ENCODE measurements around the gene KRT39.
"Not testable (repeated sequence)": the region's sequence is repeated elsewhere in the genome, so short reads cannot be mapped to it uniquely, and the experiment has no call there.

Gene KRT39

DNA sequence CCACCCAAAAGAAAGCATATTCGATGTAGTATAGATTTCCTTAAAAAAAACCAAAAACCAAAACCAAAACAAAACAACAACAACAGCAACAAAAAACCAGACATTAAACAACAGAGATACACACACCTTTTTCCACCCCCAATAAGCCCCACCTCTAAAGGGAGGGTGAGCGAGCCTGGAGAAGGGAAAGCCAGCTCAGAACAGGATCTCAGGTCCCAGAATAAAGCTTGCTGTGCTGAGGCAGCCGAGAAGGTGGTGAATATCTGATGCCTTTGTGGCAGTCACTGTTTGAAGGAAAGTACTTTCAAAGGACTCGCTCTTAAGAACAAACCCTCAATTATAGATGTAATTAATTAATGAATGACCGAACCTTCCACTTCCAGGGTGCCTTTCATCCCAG lies 29.8 kb downstream of the KRT39 start:
- peak; percentile 25 for DNase-seq

- DNase-seq, result no peak
These were observed 30.2 kb downstream of the KRT39 start for GRCh38 chr17:40936437-40936971.

DNA sequence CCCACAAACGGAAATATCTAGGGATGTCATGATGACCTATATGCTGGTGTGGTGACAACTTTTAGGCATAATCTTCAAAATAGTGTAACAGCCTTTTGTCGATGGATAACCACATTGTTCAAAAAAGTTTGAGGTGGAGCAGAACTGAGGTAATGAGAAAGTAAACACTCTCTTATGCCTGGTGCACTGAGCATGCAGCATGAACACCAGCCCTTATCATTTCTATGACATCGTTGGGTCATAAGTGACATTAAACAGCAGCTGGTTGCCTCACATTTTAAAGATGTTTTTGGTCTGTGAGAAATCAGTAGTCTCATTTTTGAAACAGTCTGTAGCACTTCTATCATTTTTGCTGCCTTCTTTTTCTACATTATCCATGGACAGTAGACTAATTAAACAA lies 31.1 kb downstream of the KRT39 start:
- no peak for DNase-seq

DNA sequence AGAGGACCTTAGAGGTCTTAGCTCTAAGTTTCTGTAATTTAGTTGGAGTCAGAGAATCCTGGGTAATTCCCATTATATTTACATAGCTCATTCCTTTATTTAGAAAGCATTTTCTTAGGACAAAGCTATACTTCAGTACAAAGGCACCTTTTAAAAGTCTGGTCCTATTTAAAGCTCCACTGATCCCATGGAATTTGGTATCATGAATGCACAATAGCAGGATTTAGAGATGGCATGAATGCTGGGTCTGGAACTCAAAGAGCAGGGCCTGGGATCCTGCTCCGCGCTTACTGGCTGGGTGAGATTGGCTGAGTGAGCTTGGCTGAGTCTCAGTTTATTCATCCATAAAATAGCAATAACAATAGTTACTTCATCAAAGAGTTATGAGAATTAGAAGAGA lies 34.1 kb downstream of the KRT39 start:
- DNase-seq, result peak; percentile 83

GRCh38 chr17:40931311-40931710 lies 35.4 kb downstream of the KRT39 start:
- no peak for DNase-seq

GRCh38 chr17:40926341-40926740 lies 40.4 kb downstream of the KRT39 start:
- no peak for DNase-seq

DNA sequence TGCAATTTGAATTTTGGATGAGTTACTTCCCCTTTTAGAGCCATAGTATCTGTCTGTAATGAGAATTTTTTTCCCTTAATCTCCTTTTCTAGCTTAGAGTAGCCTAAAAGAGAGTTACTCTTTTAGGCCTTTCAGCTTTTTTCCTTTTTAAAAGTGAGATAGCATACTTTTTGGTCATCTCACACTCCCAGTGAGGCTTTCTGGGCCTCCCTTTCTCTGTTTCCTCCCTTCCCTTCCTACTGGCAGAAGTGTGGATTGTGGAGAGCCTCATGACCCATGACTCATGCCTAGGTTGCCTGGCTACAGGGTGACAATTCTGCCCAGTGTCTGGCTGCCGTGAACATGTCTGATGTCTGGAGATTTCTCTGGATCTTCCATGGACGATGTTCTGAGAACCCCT lies 44.5 kb downstream of the KRT39 start:
- DNase-seq, result no peak

DNA sequence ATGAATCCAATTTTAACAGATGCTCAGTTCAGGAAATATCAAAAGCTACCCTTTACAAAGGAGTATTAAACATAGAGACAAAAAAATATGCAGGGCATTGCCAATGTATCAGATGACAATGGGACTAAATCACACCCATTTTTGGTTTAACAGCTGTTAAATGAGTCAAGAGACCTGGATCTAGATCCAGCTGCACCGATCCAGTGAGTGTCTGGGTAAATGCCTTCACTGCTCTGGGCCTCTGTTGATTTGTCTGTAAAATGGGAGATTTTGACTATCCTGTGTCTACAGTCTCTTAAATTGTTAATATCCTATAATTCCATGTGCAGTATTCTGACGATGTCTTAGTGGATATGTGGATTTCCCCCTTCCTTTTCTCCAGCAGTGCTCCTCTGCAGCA lies 45.7 kb downstream of the KRT39 start:
- DNase-seq, result no peak

GRCh38 chr17:40917116-40917515 lies 49.6 kb downstream of the KRT39 start:
- DNase-seq, result not testable (repeated sequence)

DNA sequence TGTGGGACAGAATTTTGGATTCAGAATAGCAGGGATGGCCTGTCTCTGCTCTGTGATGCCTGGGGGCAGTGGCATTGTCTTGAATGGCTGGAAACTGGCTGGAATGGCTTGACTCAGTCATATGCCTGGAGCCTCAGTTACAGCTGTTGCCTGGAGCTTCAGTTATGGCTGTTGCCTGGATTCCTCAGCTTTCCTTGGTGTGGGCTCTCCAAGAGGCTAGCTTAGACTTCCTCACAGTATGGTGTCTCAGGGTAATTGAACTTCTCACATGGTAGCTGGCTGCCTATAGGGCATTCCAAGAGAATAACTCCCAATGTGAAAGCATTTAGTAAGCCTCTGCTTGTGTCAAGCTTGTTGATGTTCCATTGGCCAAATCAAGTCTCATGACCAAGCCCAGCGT lies 50.4 kb downstream of the KRT39 start:
- no peak for DNase-seq

GRCh38 chr17:40915721-40916256 lies 51.0 kb downstream of the KRT39 start:
- DNase-seq, result no peak

DNA sequence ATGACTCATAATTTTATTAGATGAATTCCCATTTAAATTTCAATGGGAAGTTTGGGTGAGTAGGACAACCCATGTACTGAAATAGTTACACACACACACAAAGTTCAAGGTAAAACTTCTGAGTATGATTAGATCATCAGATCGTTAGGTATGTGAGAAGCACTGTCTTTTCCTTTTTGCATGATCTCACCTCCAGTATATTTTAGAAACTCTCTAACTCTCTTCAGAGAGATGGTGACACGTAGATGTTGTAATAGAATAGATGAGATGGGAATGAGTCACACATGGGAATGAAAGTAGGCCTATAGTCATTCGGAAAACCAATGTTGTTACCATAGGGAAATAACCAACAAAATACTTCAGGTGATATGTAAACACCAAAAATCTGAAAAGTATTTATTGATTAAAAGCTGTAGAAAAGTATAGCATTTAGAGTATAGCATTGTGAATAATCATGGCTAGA lies 51.5 kb downstream of the KRT39 start:
- no peak for DNase-seq

- DNase-seq, result no peak
These were observed 52.5 kb downstream of the KRT39 start for GRCh38 chr17:40914075-40914855.

- DNase-seq, result no peak
These were observed 54.1 kb downstream of the KRT39 start for GRCh38 chr17:40912486-40913210.

- peak; percentile 62 for DNase-seq
These were observed 56.3 kb downstream of the KRT39 start for GRCh38 chr17:40910441-40910841.

DNA sequence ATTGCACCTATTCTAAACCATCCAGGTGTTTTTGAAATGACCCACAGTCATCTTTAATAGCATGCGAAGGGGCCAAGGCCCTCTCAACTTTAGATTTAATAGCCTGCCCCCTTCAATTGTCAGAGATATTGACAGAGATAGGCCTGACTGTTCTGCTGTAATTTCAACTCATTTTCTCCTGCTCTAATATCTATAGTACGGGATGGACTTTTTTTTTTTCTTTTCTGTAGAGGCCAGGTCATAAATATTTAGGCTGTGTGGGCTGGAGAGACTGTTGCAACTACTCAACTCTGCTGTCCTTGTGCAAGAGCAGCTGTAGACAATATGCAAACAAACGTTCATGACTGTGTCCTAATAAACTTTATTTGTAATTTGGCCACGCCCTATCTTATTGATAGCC lies 57.0 kb downstream of the KRT39 start:
- peak; percentile 24 for DNase-seq

DNA sequence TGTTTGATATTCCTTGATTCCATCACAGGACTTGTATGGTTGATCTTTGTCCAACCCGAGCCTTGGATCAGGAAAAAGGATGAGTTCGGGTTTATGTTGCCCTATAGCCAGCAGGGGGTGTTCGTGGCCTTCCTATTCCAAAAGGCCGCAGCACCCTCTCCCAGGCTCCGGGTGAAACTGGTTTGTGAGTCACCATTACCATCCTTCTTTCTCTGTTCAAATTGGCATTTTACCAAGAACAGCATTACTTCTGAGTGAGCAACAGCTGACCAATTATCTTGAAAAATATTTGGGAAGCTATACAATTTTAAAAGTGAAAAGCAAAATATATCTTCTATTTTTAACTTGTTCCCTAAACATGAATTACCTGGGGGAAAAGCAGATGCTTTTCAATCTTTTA lies 57.4 kb downstream of the KRT39 start:
- peak; percentile 94 for DNase-seq
